K562 treated with DMSO at 1 percent for 48 hours (cell line): ENCODE measurements around the gene ABI2. TPM values are rescaled to one million over a fixed set of nuclear protein-coding genes. Genes with fewer than 3 reads are reported as not detected.

ENCODE experiments used
- total RNA-seq: library from RNA; unstranded; fragments of 300-600 nt; gene quantifications from 2 replicates; pipeline ENCODE4 v1.2.3, GENCODE V29; 2022; ENCODE audit warnings: low replicate concordance; ENCODE audit errors: extremely low read depth

The ABI2 gene
- not detected in 2 replicates for total RNA-seq

DNA sequence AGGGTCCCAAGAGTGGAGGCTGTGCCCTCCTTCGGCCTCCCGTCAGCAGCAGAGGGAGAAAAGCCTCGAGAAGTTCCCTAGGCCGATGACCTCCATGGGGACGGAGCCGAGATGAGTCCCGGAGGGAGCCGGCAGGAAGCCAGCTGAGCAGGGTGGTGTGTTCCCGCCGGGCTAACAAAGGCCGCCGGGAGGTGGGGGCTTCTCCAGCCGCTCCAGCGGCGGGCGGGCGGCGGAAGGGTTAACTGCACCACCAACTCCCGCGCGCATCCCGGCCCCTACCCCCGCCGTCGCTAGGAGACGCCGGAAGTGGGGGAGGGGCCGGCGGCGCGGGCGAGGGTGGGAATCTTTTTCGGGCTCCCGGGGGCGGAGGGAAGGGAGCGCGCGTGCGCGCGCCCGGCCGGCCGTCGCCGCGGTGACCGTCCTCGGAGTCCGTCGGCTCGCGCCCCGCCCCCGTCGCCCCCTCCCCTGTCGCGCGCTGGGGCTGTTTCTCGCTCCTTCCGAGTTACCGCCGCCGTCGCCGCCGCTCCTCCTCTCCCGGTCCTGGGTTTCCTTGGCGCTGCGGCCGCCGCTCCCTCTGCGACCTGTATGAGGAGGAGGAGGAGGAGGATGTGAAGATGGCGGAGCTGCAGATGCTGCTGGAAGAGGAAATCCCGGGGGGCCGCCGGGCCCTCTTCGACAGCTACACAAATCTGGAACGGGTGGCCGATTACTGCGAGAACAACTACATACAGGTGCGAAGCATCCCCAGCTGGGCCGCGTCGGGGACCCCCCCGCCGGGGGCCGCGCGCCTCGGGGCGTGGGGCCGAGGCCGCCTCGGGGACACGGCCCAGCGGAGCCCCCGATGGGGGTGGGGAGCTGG lies at the start of gene ABI2:
ABI2 (plus strand) TSS at position 494 of the 859 bp plus-strand sequence; CDS start at position 615, 121 bp downstream.

Other genes starting within 250 kb of the ABI2 start
- not detected in 2 replicates for gene CYP20A1, start 89.4 kb upstream of the ABI2 start, total RNA-seq
- not detected in 2 replicates for gene RAPH1, start 206.9 kb downstream of the ABI2 start, total RNA-seq